ENCODE measurements around the gene MAP3K10. TPM values are rescaled to one million over a fixed set of nuclear protein-coding genes. Genes with fewer than 3 reads are reported as not detected.

The MAP3K10 gene
- total and polyA plus RNA-seq, 12 donors, result 10.8 to 31.2 (median 15.8) TPM

DNA sequence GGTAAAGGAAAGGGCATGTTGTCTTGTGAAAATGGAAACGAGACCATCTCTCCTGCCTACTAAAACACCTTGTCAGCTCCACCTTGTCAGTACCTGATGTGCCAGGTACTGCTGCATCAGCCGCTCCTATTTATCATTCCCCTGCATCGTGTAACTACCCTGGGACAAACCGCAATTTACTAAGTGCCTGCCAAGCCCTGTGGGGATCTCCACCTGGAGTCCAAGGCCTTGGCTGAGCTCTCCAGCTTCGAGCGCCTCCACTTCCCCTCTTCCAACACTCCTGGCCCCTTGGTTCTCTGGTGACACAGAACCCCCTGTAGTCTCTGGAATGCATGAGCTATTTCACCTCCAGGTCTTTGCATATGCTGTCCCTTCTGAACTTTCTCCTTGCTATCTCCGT, 61.2 kb downstream of the MAP3K10 start:
- TF ChIP-seq, protein P1, sequence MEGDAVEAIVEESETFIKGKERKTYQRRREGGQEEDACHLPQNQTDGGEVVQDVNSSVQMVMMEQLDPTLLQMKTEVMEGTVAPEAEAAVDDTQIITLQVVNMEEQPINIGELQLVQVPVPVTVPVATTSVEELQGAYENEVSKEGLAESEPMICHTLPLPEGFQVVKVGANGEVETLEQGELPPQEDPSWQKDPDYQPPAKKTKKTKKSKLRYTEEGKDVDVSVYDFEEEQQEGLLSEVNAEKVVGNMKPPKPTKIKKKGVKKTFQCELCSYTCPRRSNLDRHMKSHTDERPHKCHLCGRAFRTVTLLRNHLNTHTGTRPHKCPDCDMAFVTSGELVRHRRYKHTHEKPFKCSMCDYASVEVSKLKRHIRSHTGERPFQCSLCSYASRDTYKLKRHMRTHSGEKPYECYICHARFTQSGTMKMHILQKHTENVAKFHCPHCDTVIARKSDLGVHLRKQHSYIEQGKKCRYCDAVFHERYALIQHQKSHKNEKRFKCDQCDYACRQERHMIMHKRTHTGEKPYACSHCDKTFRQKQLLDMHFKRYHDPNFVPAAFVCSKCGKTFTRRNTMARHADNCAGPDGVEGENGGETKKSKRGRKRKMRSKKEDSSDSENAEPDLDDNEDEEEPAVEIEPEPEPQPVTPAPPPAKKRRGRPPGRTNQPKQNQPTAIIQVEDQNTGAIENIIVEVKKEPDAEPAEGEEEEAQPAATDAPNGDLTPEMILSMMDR (IDR thresholded peaks at IDR 0.05), result no peak
- Histone ChIP-seq H3K4me1 (peaks cover 0 to 28% (median 12%) of the 10 kb centered on the region in 9 donors), H3K4me3 (no peak overlapping the region), H3K27ac (no peak overlapping the region), H3K9me3 (no peaks in the 10 kb centered on the region), H3K36me3 (peaks cover 0 to 79% (median 32%) of the 10 kb centered on the region in 9 donors), H3K27me3 (no peaks in the 10 kb centered on the region)
- DNase-seq, result no peak
- ATAC-seq, result no peak
- intact Hi-C loops (cut with DNase I), result no loop called here
- 71 to 74% methylated on average over 7 of the region's 7 CpGs for WGBS, 2 donors

DNA sequence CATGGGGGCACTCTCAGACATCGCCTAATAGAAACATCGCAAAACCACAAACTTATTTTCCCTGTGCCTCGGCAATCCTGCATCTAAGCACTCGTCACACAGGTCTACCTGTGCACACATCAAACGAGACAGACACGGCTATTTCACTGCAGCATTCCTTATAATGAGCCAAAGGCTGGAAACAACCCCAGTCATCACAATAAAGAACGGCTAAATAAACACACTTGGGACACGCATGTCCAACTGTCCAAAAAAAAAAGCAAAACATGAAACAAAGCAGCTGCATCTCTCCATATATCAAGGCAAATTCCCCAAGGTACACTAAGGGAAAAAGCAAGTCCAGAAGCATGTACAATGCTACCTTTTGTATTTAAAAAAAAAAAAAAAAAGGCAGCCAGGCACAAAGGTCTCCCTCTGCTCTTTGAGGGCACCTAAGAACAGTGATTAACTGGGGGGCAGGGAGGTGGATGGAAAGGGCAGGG, 62.4 kb downstream of the MAP3K10 start:
- TF ChIP-seq, protein P1 (IDR thresholded peaks at IDR 0.05), result no peak
- 83 to 90% methylated on average over 8 of the region's 8 CpGs for WGBS, 2 donors
- intact Hi-C loops (cut with DNase I), result no loop called here
- Histone ChIP-seq H3K4me3 (no peak overlapping the region), H3K27ac (no peak overlapping the region), H3K4me1 (peaks cover 0 to 24% (median 9%) of the 10 kb centered on the region in 9 donors), H3K27me3 (no peaks in the 10 kb centered on the region), H3K9me3 (no peaks in the 10 kb centered on the region), H3K36me3 (peaks cover 0 to 79% (median 32%) of the 10 kb centered on the region in 9 donors)
- no peak for ATAC-seq
- no peak for DNase-seq

DNA sequence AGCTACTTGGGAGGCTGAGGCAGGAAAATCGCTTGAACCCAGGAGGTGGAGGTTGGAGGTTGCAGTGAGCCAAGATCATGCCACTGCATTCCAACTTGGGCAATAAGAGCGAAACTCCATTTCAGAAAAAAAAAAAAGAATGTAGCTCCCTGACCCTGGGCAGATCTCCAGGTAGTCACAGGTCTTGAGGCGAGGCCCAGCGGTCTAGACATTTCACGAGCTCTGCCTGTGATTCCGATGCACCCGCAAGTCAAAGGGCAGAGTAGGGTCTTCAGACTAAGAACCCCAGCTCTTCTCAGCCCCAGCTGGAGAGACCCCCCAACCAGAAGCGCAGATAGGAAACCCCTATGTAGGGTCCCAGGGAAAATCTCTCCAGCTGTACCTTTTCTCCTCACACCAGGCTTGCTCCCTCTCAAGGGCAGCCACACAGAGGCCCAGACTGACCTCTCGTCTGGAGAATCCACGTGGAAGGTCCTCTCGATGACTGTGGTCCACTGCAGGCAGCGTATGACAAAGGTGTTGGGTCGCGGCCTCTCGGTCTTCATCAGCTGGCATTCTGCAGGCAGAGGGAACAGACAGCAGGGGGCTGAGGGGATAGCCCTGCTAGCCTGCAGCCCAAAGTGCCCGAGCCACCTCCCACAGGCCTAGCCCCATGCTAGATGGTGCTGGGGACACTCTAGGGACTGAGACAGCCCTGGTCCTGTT, 63.6 kb downstream of the MAP3K10 start:
- no peaks in the 10 kb centered on the region for H3K9me3 ChIP-seq
- H3K27me3 ChIP-seq, result no peaks in the 10 kb centered on the region
- intact Hi-C loops (cut with DNase I), result no loop called here
- TF ChIP-seq, protein P1 (IDR thresholded peaks at IDR 0.05), result no peak
- 91 to 94% methylated on average over 16 of the region's 16 CpGs for WGBS, 2 donors
- H3K4me3 ChIP-seq, result no peak overlapping the region
- DNase-seq, result no peak
- H3K36me3 ChIP-seq, result peaks cover 0 to 70% (median 32%) of the 10 kb centered on the region in 9 donors
- no peak overlapping the region for H3K27ac ChIP-seq
- ATAC-seq, result peak in 1 of 8 donors; percentile 6
- peaks cover 0 to 27% (median 9%) of the 10 kb centered on the region in 9 donors for H3K4me1 ChIP-seq

DNA sequence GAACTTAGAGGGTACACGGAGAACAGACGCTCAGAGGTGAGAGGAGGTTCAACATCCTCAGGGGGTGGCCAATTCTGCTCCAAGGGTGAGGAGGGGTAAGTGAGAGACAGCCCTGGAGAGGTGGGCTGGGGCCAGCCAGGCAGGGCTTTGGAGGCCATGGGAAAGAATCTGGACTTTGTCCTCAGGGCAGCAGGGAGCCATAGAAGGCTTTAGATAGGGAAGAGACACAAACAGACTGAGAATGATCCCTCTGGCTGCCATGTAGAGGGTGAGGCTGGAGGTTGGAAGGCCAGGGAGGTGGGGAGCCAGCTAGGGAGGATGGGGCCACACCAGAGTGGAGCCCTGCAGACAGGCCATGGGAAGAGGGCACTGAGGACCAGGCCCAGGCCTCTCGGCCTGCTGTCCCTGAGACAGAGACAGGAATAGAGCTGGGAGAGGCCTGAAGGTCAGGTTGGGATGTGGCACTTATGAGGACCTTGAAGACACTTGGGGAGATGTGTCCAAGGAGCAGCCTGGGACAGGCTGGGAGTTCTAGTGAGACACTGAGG, 64.5 kb downstream of the MAP3K10 start:
- H3K36me3 ChIP-seq, result peaks cover 0 to 62% (median 32%) of the 10 kb centered on the region in 9 donors

More for the DNA sequence above, 64.5 kb downstream of the MAP3K10 start:
- intact Hi-C loops (cut with DNase I), result no loop called here
- no peak for ATAC-seq
- DNase-seq, result no peak
- Histone ChIP-seq H3K27ac (no peak overlapping the region), H3K9me3 (no peaks in the 10 kb centered on the region), H3K27me3 (no peaks in the 10 kb centered on the region), H3K4me1 (peaks cover 0 to 32% (median 9%) of the 10 kb centered on the region in 9 donors), H3K4me3 (no peak overlapping the region)
- TF ChIP-seq, protein P1 (IDR thresholded peaks at IDR 0.05), result no peak
- 92% methylated on average over 3 of the region's 3 CpGs for WGBS, 2 donors
